Mesothelial cell of epicardium (in vitro differentiated cells): ENCODE results near the gene ZFR2. TPM values are rescaled to one million over a fixed set of nuclear protein-coding genes. Genes with fewer than 3 reads are reported as not detected.

Experiments used
- DNase-seq, 2 experiments: peaks; one replicate each; pipeline ENCODE4 v3.0.0; 2021; ENCODE audit warnings: low spot score in 2 of 2; ENCODE audit not compliant: unreplicated experiment in 2 of 2
- H3K27ac Mint-ChIP-seq: 2 replicates; pipeline ENCODE4 v1.8.0; 2021; ENCODE audit warnings: mixed read lengths
- H3K27me3 Mint-ChIP-seq: 2 replicates; pipeline ENCODE4 v1.8.0; 2021; ENCODE audit warnings: low read depth, mixed read lengths
- H3K36me3 Mint-ChIP-seq: 2 replicates; pipeline ENCODE4 v1.8.0; 2021; ENCODE audit warnings: mixed read lengths
- H3K4me1 Mint-ChIP-seq: 2 replicates; pipeline ENCODE4 v1.8.0; 2021; ENCODE audit warnings: mixed read lengths
- H3K4me3 Mint-ChIP-seq: 2 replicates; pipeline ENCODE4 v1.8.0; 2021; ENCODE audit warnings: mild to moderate bottlenecking, moderate library complexity, mixed read lengths
- H3K9me3 Mint-ChIP-seq: 2 replicates; pipeline ENCODE4 v1.8.0; 2021; ENCODE audit warnings: mixed read lengths
- CTCF ChIP-seq: fragments of 200-600 bp; sonication (generic); IDR thresholded peaks from one replicate; pipeline ENCODE4 v1.5.0; 2021; ENCODE audit warnings: antibody characterized with exemption; ENCODE audit not compliant: unreplicated experiment
- total RNA-seq: library from RNA; stranded (reverse); gene quantifications from 3 replicates; pipeline ENCODE4 v1.2.1, GENCODE V29; 2021

ZFR2 gene
- total RNA-seq, 1 donor from 2014 or later: 3.6 TPM

GRCh38 chr19:3867971-3868769 lies 668 bp downstream of the ZFR2 start:
- peak overlapping the region; percentile 37 for H3K4me3 Mint-ChIP-seq
- no peaks in the 10 kb centered on the region for H3K4me1 Mint-ChIP-seq
- H3K36me3 Mint-ChIP-seq: no peaks in the 10 kb centered on the region
- TF ChIP-seq CTCF: no peak
- H3K27ac Mint-ChIP-seq: no peak overlapping the region
- H3K9me3 Mint-ChIP-seq: no peaks in the 10 kb centered on the region
- H3K27me3 Mint-ChIP-seq: peaks cover 79% of the 10 kb centered on the region
- DNase-seq: no peak

DNA sequence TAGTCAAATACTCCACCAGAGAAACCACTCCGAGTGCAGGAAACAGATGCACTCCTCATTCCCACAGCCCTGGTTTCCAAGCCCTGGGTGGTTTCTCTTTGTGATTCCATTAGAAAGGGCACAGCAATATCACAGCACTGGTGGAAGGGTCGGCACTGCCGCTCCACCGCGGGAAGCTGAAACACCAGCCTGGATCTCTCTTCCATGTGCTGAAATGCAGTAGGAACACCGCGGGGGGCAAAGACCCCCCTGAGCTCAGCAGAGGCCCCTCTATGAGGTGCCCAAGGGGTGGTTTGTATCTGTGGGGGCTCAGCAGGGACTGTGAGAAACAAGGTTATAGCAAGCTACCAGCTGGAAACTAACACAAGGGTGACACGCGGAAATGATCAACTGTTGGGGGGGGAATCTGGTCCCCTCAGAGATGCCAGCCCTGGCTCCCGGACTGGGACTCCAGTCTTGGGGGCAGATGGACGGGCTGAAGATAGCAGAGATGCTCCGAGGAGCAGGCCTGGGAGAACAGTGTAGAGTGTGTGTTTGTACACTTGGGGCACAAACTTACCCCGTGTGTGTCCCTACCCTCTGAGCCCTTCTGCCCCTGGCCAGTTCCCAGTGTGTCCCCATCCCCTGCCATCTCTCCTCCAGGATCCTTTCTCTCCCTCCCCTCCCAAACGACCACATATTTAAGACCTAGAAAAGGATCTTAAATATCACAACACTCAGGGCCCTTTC lies 1.8 kb downstream of the ZFR2 start:
- Mint-ChIP-seq H3K4me3 (peak overlapping the region; percentile 26), H3K9me3 (no peaks in the 10 kb centered on the region), H3K4me1 (no peaks in the 10 kb centered on the region), H3K36me3 (no peaks in the 10 kb centered on the region), H3K27ac (no peak overlapping the region), H3K27me3 (peaks cover 70% of the 10 kb centered on the region)
- DNase-seq: no peak
- TF ChIP-seq CTCF: no peak

DNA sequence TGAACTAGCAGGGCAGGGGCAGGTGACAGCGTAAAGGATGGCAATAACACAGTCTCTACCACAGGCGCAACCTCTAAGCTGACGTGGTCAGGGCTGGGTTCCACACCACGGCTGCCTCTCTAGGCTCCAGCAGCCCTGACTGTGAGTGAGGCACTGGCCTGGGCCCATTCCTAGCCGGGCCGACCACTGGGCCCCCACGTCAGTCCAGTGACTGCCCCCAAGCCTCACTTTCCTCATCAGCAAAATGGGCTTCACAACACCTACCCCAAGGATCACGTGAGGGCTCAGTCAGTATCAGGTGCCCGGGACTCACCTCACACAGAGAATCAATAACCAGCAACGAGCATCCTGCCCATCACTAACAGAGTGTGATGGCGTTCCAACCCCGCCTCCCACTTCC lies 5.2 kb downstream of the ZFR2 start:
- no peak for DNase-seq
- H3K27me3 Mint-ChIP-seq: peaks cover 40% of the 10 kb centered on the region
- no peak for TF ChIP-seq CTCF
- H3K27ac Mint-ChIP-seq: no peak overlapping the region
- H3K4me1 Mint-ChIP-seq: no peaks in the 10 kb centered on the region
- H3K36me3 Mint-ChIP-seq: no peaks in the 10 kb centered on the region
- no peaks in the 10 kb centered on the region for H3K9me3 Mint-ChIP-seq
- H3K4me3 Mint-ChIP-seq: no peak overlapping the region

- DNase-seq: no peak
- Mint-ChIP-seq H3K36me3 (no peaks in the 10 kb centered on the region), H3K9me3 (no peaks in the 10 kb centered on the region), H3K27me3 (peaks cover 34% of the 10 kb centered on the region), H3K4me1 (no peaks in the 10 kb centered on the region), H3K27ac (no peak overlapping the region), H3K4me3 (no peak overlapping the region)
- TF ChIP-seq CTCF: no peak
Measured at GRCh38 chr19:3862826-3863500, 5.9 kb downstream of the ZFR2 start.

GRCh38 chr19:3860499-3860898 lies 8.3 kb downstream of the ZFR2 start:
- TF ChIP-seq CTCF: no peak
- no peaks in the 10 kb centered on the region for H3K36me3 Mint-ChIP-seq
- peaks cover 10% of the 10 kb centered on the region for H3K27me3 Mint-ChIP-seq
- no peaks in the 10 kb centered on the region for H3K9me3 Mint-ChIP-seq
- H3K4me3 Mint-ChIP-seq: no peak overlapping the region
- no peak overlapping the region for H3K27ac Mint-ChIP-seq
- H3K4me1 Mint-ChIP-seq: no peaks in the 10 kb centered on the region
- no peak for DNase-seq
